Measurements from ENCODE around the gene FLOT2. TPM values are rescaled to one million over a fixed set of nuclear protein-coding genes. Genes with fewer than 3 reads are reported as not detected.

FLOT2 gene
- total RNA-seq (2013; cell fraction: nucleolus; rRNA removed) = 29.2 and 39.1 TPM in 2 replicates
- 79.0 and 79.6 TPM in 2 replicates for total RNA-seq (2014; rRNA removed)
- total RNA-seq (2014; rRNA removed; fragmentation: Illumina TruSeq; extraction: Trizol) = 72.0 and 72.5 TPM in 2 replicates
- 291 and 302 TPM in 2 replicates for total RNA-seq (2021)
- polyA plus RNA-seq (2011; ENCODE audit: low read depth) = 30.4 TPM
- polyA plus RNA-seq (2011; rRNA removed) = 90.1 and 150 TPM in 2 replicates
- polyA plus RNA-seq (2011; cell fraction: cytosol; rRNA removed) = 162 and 176 TPM in 2 replicates
- 153 and 169 TPM in 2 replicates for polyA plus RNA-seq (2011; cell fraction: nucleus; rRNA removed)
- 59.9 and 65.4 TPM in 2 replicates for polyA plus RNA-seq (2012)
- polyA plus RNA-seq (2014; fragmentation: Illumina TruSeq; extraction: Trizol) = 75.3 and 147 TPM in 2 replicates
- polyA plus RNA-seq (2014; fragmentation: Nextera tagmentation; extraction: Ambion mirVana) = 100 to 1,000 TPM in 1 of 2 experiments, 10 to 100 TPM in 1; 56.8 to 121 TPM
- polyA plus RNA-seq (2014; rRNA removed) = 150 and 154 TPM in 2 replicates
- 100 to 1,000 TPM; 237 to 251 TPM for polyA plus RNA-seq (2016; fragmentation: Nextera tagmentation; extraction: Ambion mirVana)
- polyA minus RNA-seq (2011; rRNA and poly(A)+ RNA removed) = 172 and 176 TPM in 2 replicates
- polyA minus RNA-seq (2011; cell fraction: cytosol; rRNA and poly(A)+ RNA removed) = 71.6 and 96.9 TPM in 2 replicates
- 19.0 and 28.4 TPM in 2 replicates for polyA minus RNA-seq (2011; cell fraction: nucleus; rRNA and poly(A)+ RNA removed)
- percentile 82 among the genes with signal in this experiment for Bru-seq, nascent RNA
- percentile 90 among the genes with signal in this experiment for BruChase-seq, experiment 1, labeled RNA remaining after a 6-hour chase
- BruChase-seq, experiment 2, labeled RNA remaining after a 2-hour chase = percentile 83 among the genes with signal in this experiment
- long read RNA-seq, experiment 1, transcript FLOT2-202 (11 exons, 2,618 nt) = major isoform, 80 of 148 reads
- long read RNA-seq, experiment 1, partial matches to known transcripts = 26 of 148 reads
- long read RNA-seq, experiment 1, other reads (novel, unspliced or antisense) = 41 of 148 reads
- long read RNA-seq, experiment 2, transcript FLOT2-202 (11 exons, 2,618 nt) = major isoform, 10 of 32 reads
- long read RNA-seq, experiment 2, partial matches to known transcripts = 3 of 32 reads
- long read RNA-seq, experiment 2, other reads (novel, unspliced or antisense) = 19 of 32 reads

DNA sequence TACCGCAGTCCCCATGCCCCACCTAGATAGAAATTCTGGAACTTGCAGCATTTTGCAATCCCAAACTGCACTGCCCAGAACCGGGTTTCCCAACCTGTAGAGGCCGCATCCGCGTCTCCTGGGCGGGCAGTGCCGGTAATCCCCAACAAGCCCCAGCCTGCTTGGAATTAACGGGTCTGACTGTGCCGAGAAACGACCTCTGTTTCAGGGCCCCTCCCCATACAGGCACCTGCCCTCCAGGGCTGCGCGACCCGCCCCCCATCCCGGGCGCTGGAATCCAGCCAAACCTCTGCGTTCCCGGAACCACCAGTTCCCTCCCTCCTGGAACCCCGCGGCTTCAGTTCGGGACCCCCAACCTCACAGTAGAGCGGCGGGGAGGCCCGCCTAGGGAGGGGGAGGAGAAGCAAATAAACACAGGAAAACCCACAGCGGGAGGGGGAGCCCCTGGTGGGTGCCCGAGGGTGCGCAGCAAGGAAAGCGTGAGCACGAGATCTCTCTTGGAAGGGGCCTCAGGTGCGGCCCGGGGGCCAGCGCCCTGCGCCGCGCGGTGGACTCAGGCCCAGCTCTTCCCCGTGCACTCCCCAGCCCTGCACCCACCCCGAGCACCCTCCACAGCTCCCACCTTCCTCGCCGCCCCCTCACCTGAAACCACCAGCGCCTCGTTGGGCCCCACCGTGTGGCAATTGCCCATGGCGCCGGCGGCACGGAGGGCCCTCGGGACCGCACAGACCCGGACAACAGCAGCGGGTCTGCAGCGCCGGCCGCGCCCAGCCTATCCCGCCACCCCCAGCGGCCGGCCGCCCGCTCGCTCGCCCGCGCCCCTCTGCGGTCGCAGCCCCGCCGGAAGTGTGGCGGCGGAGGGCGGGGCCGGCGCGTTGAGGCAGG is at the start of gene FLOT2:
TSS of gene FLOT2 (minus strand) at position 850 of the 885 bp plus-strand sequence. CDS start at position 691, 159 bp downstream.
- ATAC-seq (peak; percentile 43), DNase-seq (ENCODE audit: low read depth, low spot score) (no peak), FAIRE-seq (no peak)
- Histone ChIP-seq H3K36me3 (ENCODE audit: control insufficient read depth in 2 of 2, insufficient read depth in 2 of 2, low read length in 1 of 2) (no peaks in the 10 kb centered on the region), H3K4me1 (ENCODE audit: control insufficient read depth, insufficient read depth, low read length) (peaks cover 39% of the 10 kb centered on the region), H4K20me1 (ENCODE audit: control insufficient read depth, insufficient read depth) (no peaks in the 10 kb centered on the region), H3K27me3 (replicated peaks in 1 of 2; ENCODE audit: control insufficient read depth in 2 of 2, insufficient read depth in 2 of 2, low read length in 1 of 2) (no peaks in the 10 kb centered on the region), H3K4me3 (peak within 1 kb of the TSS; percentile 92), H3K9me3 (replicated peaks; ENCODE audit: control insufficient read depth, insufficient read depth, low read length) (no peaks in the 10 kb centered on the region), H3K27ac (ENCODE audit: control insufficient read depth, insufficient read depth) (peak within 1 kb of the TSS; percentile 72), H3K9ac (ENCODE audit: control insufficient read depth, insufficient read depth, low read length) (peak within 1 kb of the TSS; percentile 72), H2AFZ (ENCODE audit: control insufficient read depth, low read depth, low read length) (peak within 1 kb of the TSS; percentile 76), H3K79me2 (ENCODE audit: control insufficient read depth, insufficient read depth, low read length) (peaks cover 25% of the 10 kb centered on the region), H3K4me2 (ENCODE audit: control insufficient read depth, insufficient read depth) (peak within 1 kb of the TSS; percentile 92)
- ChIA-PET RAD21 (ENCODE audit: unreplicated experiment) (interaction anchor here (0.9 to 5.9 kb wide), 13 partner anchors 9 to 172 kb away, joined by 3 to 28 read pairs (median 7); partner anchors contain the start of gene FAM222B), CTCF (interaction anchor here (0.9 to 17.3 kb wide), 9 partner anchors 26 to 169 kb away, joined by 3 to 175 read pairs (median 15); partner anchors contain the start of genes NEK8 and TLCD1), SMC1A (ENCODE audit: uncharacterized antibody, unreplicated experiment) (interaction anchor here (0.9 to 5.8 kb wide), 9 partner anchors 9 to 169 kb away, joined by 3 to 35 read pairs (median 5); partner anchors contain the start of genes NEK8 and TLCD1), POLR2A (interaction anchor here (0.6 to 3.0 kb wide), 14 partner anchors 9 to 243 kb away, joined by 3 to 20 read pairs (median 6); partner anchors contain the start of genes ERAL1, FAM222B, NEK8 and PHF12)
- BruUV-seq (replicated peaks) = no TSS peak
- in situ Hi-C loops (cut with MboI) = loop anchor here (25.0 kb wide), 1 partner anchor 1410 kb away; no protein-coding TSS in a partner anchor
- intact Hi-C loops (cut with micrococcal nuclease; ENCODE audit: unreplicated experiment) = no loop called here
- WGBS (ENCODE audit: insufficient coverage, insufficient replicate concordance, low lambda C conversion rate, missing lambda C conversion rate) = 1% methylated on average over 65 of the region's 73 CpGs
- TF ChIP-seq, protein P1, sequence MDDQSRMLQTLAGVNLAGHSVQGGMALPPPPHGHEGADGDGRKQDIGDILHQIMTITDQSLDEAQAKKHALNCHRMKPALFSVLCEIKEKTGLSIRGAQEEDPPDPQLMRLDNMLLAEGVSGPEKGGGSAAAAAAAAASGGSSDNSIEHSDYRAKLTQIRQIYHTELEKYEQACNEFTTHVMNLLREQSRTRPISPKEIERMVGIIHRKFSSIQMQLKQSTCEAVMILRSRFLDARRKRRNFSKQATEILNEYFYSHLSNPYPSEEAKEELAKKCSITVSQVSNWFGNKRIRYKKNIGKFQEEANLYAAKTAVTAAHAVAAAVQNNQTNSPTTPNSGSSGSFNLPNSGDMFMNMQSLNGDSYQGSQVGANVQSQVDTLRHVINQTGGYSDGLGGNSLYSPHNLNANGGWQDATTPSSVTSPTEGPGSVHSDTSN (IDR thresholded peaks at IDR 0.05; ENCODE audit: insufficient replicate concordance, low read depth, low read length) = no peak
- TF ChIP-seq SUZ12 (IDR thresholded peaks at IDR 0.05; ENCODE audit: unreplicated experiment) (no peak), ASH2L (IDR thresholded peaks at IDR 0.05; ENCODE audit: borderline replicate concordance, low read depth) (no peak), YBX1 (IDR thresholded peaks at IDR 0.05) (no peak), IKZF2 (IDR thresholded peaks at IDR 0.05) (peak; percentile 74 to 79), MYC (IDR thresholded peaks at IDR 0.05; ENCODE audit: insufficient read depth, insufficient read length, insufficient replicate concordance, low read length, severe bottlenecking) (no peak), RFX5 (IDR thresholded peaks at IDR 0.05; ENCODE audit: low read depth, low read length) (no peak), CHD1 (IDR thresholded peaks at IDR 0.05; ENCODE audit: low read depth, low read length) (0 out of 2 replicates have a peak, but pooled peaks have one; percentile 48), CREB1 (IDR thresholded peaks at IDR 0.05; ENCODE audit: low read depth) (no peak; the same call in 1 of the 2 replicates), NRF1 (conservative IDR thresholded peaks at IDR 0.05; ENCODE audit: low read depth, low read length) (no peak), KDM1A (IDR thresholded peaks at IDR 0.05; ENCODE audit: borderline replicate concordance) (no peak), POU2F2 (IDR thresholded peaks at IDR 0.05; ENCODE audit: borderline replicate concordance, low read depth, low read length) (peak; percentile 27; the same call in 1 of the 3 replicates)
- TF ChIP-seq, protein P2, sequence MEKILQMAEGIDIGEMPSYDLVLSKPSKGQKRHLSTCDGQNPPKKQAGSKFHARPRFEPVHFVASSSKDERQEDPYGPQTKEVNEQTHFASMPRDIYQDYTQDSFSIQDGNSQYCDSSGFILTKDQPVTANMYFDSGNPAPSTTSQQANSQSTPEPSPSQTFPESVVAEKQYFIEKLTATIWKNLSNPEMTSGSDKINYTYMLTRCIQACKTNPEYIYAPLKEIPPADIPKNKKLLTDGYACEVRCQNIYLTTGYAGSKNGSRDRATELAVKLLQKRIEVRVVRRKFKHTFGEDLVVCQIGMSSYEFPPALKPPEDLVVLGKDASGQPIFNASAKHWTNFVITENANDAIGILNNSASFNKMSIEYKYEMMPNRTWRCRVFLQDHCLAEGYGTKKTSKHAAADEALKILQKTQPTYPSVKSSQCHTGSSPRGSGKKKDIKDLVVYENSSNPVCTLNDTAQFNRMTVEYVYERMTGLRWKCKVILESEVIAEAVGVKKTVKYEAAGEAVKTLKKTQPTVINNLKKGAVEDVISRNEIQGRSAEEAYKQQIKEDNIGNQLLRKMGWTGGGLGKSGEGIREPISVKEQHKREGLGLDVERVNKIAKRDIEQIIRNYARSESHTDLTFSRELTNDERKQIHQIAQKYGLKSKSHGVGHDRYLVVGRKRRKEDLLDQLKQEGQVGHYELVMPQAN (conservative IDR thresholded peaks at IDR 0.05) = peak; percentile 49

Data from GM12878 (cell line).